GM20000 (cell line): ENCODE results near the gene RIMBP2.

Experiments
- DNase-seq: peaks from one replicate; pipeline ENCODE4 v3.0.0; 2012; ENCODE audit warnings: low spot score
- TF ChIP-seq, protein P1 (sequence below): IDR thresholded peaks from 2 replicates; pipeline ENCODE4 v1.5.1; 2012; ENCODE audit warnings: mild to moderate bottlenecking, control low read depth; ENCODE audit errors: extremely low read depth, missing control alignments

RIMBP2 gene

GRCh38 chr12:130506844-130507243 lies 209.3 kb downstream of the RIMBP2 start:
- TF ChIP-seq, protein P1, sequence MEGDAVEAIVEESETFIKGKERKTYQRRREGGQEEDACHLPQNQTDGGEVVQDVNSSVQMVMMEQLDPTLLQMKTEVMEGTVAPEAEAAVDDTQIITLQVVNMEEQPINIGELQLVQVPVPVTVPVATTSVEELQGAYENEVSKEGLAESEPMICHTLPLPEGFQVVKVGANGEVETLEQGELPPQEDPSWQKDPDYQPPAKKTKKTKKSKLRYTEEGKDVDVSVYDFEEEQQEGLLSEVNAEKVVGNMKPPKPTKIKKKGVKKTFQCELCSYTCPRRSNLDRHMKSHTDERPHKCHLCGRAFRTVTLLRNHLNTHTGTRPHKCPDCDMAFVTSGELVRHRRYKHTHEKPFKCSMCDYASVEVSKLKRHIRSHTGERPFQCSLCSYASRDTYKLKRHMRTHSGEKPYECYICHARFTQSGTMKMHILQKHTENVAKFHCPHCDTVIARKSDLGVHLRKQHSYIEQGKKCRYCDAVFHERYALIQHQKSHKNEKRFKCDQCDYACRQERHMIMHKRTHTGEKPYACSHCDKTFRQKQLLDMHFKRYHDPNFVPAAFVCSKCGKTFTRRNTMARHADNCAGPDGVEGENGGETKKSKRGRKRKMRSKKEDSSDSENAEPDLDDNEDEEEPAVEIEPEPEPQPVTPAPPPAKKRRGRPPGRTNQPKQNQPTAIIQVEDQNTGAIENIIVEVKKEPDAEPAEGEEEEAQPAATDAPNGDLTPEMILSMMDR, result no peak
- no peak for DNase-seq

DNA sequence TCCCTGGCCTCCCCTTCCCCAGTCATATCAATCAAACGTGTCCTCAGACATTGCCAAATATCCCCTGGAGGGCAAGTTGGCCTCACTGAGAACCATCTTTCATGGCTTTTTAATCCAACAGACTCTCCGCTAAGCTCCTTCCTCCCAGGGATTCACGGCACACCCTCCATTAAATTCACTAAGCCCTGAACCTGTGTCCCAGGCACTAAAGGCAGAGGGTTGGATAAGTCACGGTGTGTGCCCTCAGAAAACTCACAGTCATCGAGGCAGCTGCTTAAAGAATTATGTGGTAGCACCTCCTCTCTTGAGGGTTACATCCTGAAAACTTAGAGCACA lies 211.3 kb downstream of the RIMBP2 start:
- TF ChIP-seq, protein P1, result no peak
- no peak for DNase-seq

DNA sequence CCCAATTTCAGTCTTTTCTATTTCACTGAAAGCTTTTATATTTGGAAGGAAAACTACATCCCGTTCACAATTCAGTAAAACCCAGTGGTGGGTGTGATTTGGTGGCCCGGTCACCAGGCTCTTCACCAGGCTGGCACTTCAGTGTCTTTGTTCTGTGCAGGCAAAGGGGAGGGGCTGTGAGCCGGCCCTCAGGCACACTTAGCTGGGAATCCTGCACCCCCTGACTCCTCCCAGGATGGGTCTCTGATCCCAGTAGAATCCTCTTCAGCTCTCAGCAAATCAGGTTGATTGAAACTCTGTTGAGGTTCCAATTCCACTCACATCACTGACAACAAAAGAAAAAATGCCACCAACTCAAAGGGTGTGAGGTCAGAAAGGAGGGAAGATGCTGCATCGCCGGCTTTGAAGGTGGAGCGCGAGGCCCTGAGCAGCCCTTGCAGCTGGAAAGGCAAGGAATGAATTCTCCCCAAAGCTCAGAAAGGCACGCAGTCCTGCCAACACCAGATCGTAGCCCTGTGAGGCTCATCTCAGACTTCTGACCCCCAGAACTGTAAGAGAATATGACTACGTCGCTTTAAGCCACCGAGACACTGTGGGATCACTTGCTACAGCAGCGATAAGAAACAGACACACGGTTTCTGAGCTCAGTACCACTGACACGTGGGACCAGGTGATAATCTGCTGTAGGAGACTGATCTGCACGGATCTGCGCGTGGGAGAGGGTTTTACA lies 211.8 kb downstream of the RIMBP2 start:
- TF ChIP-seq, protein P1, result no peak
- DNase-seq, result no peak

- DNase-seq, result no peak
- TF ChIP-seq, protein P1, result no peak
Measured at GRCh38 chr12:130501821-130502220, 214.3 kb downstream of the RIMBP2 start.

DNA sequence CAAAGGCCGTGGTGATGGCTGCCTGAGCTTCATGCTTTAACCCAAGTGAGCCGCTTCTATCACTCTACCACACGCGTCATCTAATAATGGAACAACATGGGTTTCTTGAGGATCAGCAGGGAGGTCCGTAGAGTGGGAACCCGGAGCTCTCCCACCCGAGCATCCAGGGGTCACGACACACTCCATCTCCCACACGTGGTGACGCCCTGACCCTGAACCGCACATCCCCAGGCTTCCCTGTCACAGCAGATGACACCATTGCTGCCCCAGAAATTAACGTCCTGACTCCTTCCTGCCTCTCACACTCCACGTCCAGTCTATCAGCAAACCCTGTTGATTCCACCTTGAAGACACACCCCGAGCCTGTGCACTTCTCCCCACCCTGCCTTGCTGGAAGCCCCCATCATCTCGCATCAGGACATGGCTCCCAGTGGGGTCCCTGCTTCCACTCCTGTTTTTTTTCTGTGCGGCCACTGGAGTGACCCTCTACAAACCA lies 215.2 kb downstream of the RIMBP2 start:
- DNase-seq, result no peak
- TF ChIP-seq, protein P1, result no peak

DNA sequence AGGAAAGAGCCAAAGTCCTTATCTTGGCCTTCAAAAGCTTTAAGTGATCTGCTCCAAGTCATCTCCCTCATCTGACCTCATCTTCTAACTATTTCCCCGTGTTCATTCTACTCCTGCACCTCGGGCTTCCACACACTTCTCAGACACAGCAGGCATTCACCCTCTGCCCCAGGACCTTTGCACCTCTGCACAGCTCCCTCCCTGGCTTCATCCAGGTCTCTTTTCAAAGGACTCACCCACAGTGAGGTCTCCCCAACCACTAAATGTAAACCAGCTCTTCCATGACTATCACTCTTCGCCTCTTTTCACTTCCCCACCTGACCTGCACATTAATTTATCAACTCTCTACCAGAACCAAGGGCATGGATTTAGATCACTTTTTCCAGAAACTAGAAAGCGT lies 216.6 kb downstream of the RIMBP2 start:
- no peak for DNase-seq
- TF ChIP-seq, protein P1, result no peak

GRCh38 chr12:130498589-130499385 lies 217.3 kb downstream of the RIMBP2 start:
- no peak for DNase-seq

More at GRCh38 chr12:130498589-130499385, 217.3 kb downstream of the RIMBP2 start:
- TF ChIP-seq, protein P1, result no peak
